ENCODE measurements around the gene APBA2.
"Not testable (repeated sequence)": the region's sequence is repeated elsewhere in the genome, so short reads cannot be mapped to it uniquely, and the experiment has no call there.

APBA2 gene

DNA sequence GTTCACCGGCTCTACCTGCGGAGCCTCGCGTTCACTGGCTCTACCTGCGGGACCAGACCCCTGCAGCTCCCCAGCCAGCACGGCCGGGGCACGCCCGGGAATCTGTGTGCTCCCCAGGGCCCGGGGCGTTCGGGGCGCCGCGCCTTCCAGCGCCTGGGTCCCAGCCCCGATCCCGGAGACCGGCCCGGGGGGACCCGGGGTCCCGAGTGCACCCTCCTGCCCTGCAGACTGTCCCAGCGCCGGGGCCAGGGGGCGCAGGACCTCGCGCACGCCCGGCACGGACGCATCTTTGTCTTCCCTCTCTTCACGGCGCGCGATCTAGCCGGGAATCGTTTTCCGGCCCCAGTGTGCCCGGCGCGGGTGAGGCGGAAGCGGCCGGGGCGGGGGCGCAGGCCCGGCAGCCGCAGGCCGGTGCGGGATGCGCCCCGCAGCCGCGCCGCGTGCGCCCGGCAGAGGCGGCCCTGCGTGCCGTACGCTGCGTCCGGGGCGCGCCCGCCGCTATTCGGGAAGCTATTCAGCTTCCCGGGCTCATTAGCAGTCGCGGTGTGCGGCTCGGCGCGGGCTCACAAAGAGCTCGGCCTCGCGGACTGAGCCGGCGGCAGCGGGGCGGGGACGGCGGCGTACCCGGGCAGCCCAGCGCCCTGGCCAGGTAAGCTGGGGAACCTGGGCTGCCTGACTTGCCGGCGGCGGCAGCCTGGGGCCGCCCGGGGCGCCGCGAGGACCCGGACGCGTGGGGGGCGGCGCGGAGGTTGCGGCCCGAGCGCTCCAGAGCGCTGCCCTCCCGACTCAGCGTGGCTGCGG lies at the start of gene APBA2:
TSS of gene APBA2 (plus strand) at position 345 of the 801 bp plus-strand sequence. CDS start 167,911 bp downstream, outside the sequence.
- H3K4me1 ChIP-seq (ENCODE audit: control insufficient read depth, insufficient read depth, low read length): no peaks in the 10 kb centered on the region
- no peak within 1 kb of the TSS for H3K4me3 ChIP-seq (ENCODE audit: low read length)
- peaks cover 26% of the 10 kb centered on the region for H3K27me3 ChIP-seq (ENCODE audit: control insufficient read depth, insufficient read depth, low read length)
- H3K9ac ChIP-seq (ENCODE audit: low read length): no peak within 1 kb of the TSS
- no peaks in the 10 kb centered on the region for H3K9me3 ChIP-seq (ENCODE audit: control insufficient read depth, low read length)
- no peaks in the 10 kb centered on the region for H3K36me3 ChIP-seq (ENCODE audit: control insufficient read depth, insufficient read depth, low read length)

DNA sequence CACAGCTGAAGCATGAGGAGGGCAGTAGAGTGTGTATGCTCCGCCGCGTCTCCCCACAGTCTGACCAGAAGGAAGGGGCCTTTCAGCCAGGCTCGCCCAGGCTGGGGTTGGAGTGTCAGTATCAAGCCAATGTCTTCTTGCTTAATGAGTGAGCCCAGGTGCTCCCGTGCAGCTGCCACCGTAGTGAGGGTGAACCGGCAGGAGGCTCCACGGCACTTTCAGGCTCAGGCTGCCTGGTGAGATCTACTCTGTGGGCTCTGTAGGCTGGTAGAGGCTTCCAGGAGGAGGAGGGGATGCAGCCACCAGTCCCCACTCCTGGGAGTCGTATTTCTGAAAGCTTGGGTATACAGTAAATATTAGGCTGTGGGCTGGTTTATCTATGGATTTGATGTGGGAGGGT lies 45.5 kb upstream of the APBA2 start:
- not testable (repeated sequence) for H3K9ac ChIP-seq (ENCODE audit: low read length); H3K27me3 ChIP-seq (ENCODE audit: control insufficient read depth, insufficient read depth, low read length); H3K4me1 ChIP-seq (ENCODE audit: control insufficient read depth, insufficient read depth, low read length); H3K4me3 ChIP-seq (ENCODE audit: low read length); H3K36me3 ChIP-seq (ENCODE audit: control insufficient read depth, insufficient read depth, low read length); H3K9me3 ChIP-seq (ENCODE audit: control insufficient read depth, low read length)

DNA sequence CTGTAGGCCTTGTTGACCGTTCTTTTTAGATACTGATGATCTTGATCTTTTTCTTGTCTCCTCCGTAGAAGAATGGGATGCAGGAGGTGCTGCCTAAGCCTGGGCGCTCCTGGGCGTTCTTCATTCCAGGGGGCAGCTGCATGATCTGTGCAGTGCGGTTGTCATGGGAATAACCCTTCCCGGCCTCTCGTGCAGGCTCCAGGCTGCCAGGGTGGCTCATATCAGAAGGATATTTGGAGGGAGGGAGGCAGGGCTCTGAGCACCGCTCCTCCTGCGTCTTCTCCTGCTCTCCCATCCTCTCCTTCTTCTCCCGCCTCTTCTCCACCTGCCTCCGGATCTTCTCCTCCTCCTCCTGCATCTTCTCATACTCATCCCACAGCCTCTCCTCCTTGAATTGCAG lies 43.6 kb upstream of the APBA2 start:
- H3K27me3 ChIP-seq (ENCODE audit: control insufficient read depth, insufficient read depth, low read length); H3K4me3 ChIP-seq (ENCODE audit: low read length); H3K36me3 ChIP-seq (ENCODE audit: control insufficient read depth, insufficient read depth, low read length); H3K4me1 ChIP-seq (ENCODE audit: control insufficient read depth, insufficient read depth, low read length); H3K9ac ChIP-seq (ENCODE audit: low read length); H3K9me3 ChIP-seq (ENCODE audit: control insufficient read depth, low read length): not testable (repeated sequence)

DNA sequence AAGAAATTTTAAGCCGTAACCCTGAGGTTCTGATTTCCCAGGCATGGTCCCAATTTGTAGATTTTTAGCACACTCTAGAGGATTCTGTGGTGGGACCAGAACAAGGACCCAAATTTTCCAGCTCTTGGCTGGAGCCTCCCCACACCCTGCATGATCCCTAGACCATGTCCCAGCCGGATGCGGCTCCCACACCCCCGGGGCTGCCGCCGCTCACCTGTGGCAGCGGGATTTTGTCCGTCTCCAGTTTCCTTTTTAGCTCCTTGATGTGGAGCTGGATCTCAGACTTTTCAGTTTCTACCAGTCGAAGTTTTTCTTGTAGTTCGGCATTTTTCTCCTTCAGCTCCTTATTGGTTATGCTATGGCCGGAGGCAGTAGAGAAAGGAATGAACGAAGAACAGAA lies 42.3 kb upstream of the APBA2 start:
- not testable (repeated sequence) for H3K27me3 ChIP-seq (ENCODE audit: control insufficient read depth, insufficient read depth, low read length); H3K9me3 ChIP-seq (ENCODE audit: control insufficient read depth, low read length); H3K4me1 ChIP-seq (ENCODE audit: control insufficient read depth, insufficient read depth, low read length); H3K4me3 ChIP-seq (ENCODE audit: low read length); H3K36me3 ChIP-seq (ENCODE audit: control insufficient read depth, insufficient read depth, low read length); H3K9ac ChIP-seq (ENCODE audit: low read length)

DNA sequence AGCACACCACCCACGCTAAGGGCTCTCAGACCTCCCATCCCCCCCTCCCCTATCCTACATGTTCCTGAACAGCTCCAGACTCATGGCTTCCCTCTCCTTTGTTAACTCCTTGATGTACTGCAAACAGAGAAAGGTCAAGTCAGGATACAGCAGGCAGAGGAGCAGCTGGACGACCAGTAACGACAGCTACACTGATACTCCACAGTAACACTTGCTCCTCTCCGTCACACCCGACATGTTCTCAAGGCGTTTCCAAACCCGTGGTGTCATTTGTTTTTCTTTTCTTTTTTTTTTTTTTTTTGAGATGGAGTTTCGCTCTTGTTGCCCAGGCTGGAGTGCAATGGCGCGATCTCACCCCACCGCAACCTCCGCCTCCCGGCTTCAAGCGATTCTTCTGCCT lies 41.6 kb upstream of the APBA2 start:
- H3K9me3 ChIP-seq (ENCODE audit: control insufficient read depth, low read length); H3K36me3 ChIP-seq (ENCODE audit: control insufficient read depth, insufficient read depth, low read length); H3K4me3 ChIP-seq (ENCODE audit: low read length); H3K27me3 ChIP-seq (ENCODE audit: control insufficient read depth, insufficient read depth, low read length); H3K4me1 ChIP-seq (ENCODE audit: control insufficient read depth, insufficient read depth, low read length); H3K9ac ChIP-seq (ENCODE audit: low read length): not testable (repeated sequence)

DNA sequence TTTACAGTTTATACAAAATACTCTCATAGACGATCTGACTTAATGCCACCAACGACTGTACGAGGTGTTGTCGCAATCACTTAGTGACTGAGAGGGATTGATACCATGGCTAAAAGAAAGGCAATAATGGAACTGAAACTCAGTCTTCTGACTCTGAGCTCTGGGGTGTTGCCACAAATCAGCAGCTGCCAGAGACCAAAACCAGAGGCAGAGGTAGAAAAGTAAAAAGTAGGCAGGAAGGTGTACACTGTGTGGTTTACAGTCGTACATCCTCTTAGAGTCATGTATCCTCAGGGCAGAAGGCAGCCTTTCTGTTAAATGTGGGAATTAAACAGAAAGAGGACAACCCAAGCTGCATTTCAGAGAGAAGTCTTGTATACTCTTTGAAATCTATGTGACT lies 38.5 kb upstream of the APBA2 start:
- not testable (repeated sequence) for H3K9me3 ChIP-seq (ENCODE audit: control insufficient read depth, low read length); H3K4me1 ChIP-seq (ENCODE audit: control insufficient read depth, insufficient read depth, low read length); H3K9ac ChIP-seq (ENCODE audit: low read length); H3K4me3 ChIP-seq (ENCODE audit: low read length); H3K36me3 ChIP-seq (ENCODE audit: control insufficient read depth, insufficient read depth, low read length); H3K27me3 ChIP-seq (ENCODE audit: control insufficient read depth, insufficient read depth, low read length)

DNA sequence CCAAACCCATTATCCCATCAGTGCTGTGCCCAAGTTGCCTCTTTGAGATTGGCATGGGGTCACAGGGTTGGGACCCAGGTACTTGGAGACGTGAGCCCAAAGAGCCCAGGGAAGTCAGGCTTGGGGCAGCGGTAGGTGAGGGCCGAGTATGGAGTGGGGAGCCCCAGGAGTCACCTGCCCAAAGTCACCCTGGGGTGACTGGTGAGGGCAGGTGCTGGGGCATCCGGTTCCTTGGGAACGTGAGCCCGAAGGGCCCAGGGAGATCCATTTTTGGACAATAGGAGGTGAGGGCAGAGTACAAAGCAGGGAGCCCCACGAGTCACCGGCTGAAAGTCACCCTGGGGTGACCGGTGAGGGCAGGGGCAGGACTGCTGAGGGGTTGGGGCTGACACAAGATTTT lies 37.8 kb upstream of the APBA2 start:
- not testable (repeated sequence) for H3K9me3 ChIP-seq (ENCODE audit: control insufficient read depth, low read length); H3K36me3 ChIP-seq (ENCODE audit: control insufficient read depth, insufficient read depth, low read length); H3K4me3 ChIP-seq (ENCODE audit: low read length); H3K9ac ChIP-seq (ENCODE audit: low read length); H3K27me3 ChIP-seq (ENCODE audit: control insufficient read depth, insufficient read depth, low read length); H3K4me1 ChIP-seq (ENCODE audit: control insufficient read depth, insufficient read depth, low read length)

DNA sequence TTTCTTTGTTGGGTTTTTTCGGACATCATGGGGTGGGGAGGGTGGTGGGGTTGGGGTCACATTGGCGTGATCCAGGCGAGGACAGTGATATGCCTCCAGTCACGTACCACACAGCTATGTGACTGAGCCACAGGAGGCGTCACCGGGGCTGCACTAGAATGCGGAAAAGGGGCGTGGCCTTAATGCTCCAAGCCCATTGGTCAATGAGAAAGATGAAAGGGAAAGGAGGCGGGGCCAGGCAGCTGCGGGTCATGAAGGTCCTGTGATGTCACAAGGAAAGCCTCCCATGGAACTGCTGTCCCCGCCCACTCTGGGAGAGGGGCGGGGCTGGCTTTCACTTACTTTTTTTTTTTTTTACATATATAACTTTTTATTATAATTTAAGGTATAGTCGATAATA lies 37.3 kb upstream of the APBA2 start, which contains the start of gene GOLGA6L7:
TSS of gene GOLGA6L7 (minus strand) at position 124 of the 400 bp plus-strand sequence. CDS start at position 29, 95 bp downstream.
- not testable (repeated sequence) for H3K4me1 ChIP-seq (ENCODE audit: control insufficient read depth, insufficient read depth, low read length); H3K9ac ChIP-seq (ENCODE audit: low read length); H3K36me3 ChIP-seq (ENCODE audit: control insufficient read depth, insufficient read depth, low read length); H3K4me3 ChIP-seq (ENCODE audit: low read length); H3K27me3 ChIP-seq (ENCODE audit: control insufficient read depth, insufficient read depth, low read length); H3K9me3 ChIP-seq (ENCODE audit: control insufficient read depth, low read length)

DNA sequence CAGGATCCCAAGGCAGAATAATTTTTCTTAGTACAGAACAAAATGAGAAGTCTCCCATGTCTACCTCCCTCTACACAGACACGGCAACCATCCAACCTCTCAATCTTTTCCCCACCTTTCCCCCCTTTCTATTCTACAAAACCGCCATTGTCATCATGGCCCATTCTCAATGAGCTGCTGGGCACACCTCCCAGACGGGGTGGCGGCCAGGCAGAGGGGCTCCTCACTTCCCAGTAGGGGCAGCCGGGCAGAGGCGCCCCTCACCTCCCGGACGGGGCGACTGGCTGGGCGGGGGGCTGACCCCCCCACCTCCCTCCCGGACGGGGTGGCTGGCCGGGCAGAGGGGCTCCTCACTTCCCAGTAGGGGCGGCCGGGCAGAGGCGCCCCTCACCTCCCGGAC lies 36.5 kb upstream of the APBA2 start:
- H3K9me3 ChIP-seq (ENCODE audit: control insufficient read depth, low read length): not testable (repeated sequence)

DNA sequence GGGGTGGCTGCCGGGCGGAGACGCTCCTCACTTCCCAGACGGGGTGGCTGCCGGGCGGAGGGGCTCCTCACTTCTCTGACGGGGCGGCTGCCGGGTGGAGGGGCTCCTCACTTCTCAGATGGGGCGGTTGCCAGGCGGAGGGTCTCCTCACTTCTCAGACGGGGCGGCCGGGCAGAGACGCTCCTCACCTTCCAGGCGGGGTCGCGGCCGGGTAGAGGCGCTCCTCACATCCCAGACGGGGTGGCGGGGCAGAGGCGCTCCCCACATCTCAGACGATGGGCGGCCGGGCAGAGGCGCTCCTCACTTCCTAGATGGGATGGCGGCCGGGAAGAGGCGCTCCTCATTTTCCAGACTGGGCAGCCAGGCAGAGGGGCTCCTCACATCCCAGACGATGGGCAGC lies 36.0 kb upstream of the APBA2 start:
- not testable (repeated sequence) for H3K9ac ChIP-seq (ENCODE audit: low read length); H3K4me1 ChIP-seq (ENCODE audit: control insufficient read depth, insufficient read depth, low read length); H3K27me3 ChIP-seq (ENCODE audit: control insufficient read depth, insufficient read depth, low read length); H3K36me3 ChIP-seq (ENCODE audit: control insufficient read depth, insufficient read depth, low read length); H3K4me3 ChIP-seq (ENCODE audit: low read length); H3K9me3 ChIP-seq (ENCODE audit: control insufficient read depth, low read length)

More for the DNA sequence above, 36.5 kb upstream of the APBA2 start:
- not testable (repeated sequence) for H3K36me3 ChIP-seq (ENCODE audit: control insufficient read depth, insufficient read depth, low read length); H3K9ac ChIP-seq (ENCODE audit: low read length); H3K4me1 ChIP-seq (ENCODE audit: control insufficient read depth, insufficient read depth, low read length); H3K27me3 ChIP-seq (ENCODE audit: control insufficient read depth, insufficient read depth, low read length); H3K4me3 ChIP-seq (ENCODE audit: low read length)

DNA sequence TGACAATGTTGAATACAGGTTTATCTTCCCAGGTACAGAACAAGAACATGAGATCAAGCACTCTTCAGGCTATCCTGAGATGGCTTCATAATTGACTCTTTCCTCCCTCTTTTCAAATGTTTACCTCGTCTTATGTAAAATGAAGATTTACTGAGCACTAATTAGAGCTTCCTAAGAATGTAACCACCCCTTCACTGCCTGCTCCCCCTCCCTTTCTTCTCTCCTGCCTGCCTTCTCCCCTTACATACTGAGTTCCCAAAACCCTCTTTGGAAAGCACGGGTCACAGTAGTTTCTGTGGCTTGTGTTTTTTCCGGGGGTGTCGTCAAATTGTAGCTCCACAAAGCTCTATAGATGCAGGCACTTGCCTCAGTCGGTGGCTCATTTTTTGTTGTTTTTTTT lies 32.1 kb upstream of the APBA2 start:
- not testable (repeated sequence) for H3K9me3 ChIP-seq (ENCODE audit: control insufficient read depth, low read length); H3K27me3 ChIP-seq (ENCODE audit: control insufficient read depth, insufficient read depth, low read length); H3K36me3 ChIP-seq (ENCODE audit: control insufficient read depth, insufficient read depth, low read length); H3K4me3 ChIP-seq (ENCODE audit: low read length); H3K9ac ChIP-seq (ENCODE audit: low read length); H3K4me1 ChIP-seq (ENCODE audit: control insufficient read depth, insufficient read depth, low read length)

DNA sequence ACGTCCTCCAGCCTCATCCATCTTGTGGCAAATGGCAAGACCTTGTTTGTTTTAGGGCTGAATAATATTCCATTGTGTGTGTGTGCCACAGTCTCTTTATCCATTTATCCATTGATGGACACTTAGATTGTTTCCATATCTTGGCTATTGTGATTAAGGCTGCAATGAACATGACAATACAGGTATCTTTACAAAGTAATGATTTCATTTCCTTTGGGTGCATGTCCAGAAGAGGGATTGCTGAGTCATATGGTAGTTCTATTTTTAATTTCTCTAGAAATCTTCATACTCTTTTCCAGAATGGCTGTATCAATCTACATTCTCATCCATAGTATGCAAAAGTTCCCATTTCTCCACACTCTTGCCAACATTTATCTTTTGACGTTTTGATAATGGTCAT lies 31.2 kb upstream of the APBA2 start:
- H3K36me3 ChIP-seq (ENCODE audit: control insufficient read depth, insufficient read depth, low read length); H3K4me3 ChIP-seq (ENCODE audit: low read length); H3K9ac ChIP-seq (ENCODE audit: low read length); H3K4me1 ChIP-seq (ENCODE audit: control insufficient read depth, insufficient read depth, low read length); H3K9me3 ChIP-seq (ENCODE audit: control insufficient read depth, low read length); H3K27me3 ChIP-seq (ENCODE audit: control insufficient read depth, insufficient read depth, low read length): not testable (repeated sequence)

DNA sequence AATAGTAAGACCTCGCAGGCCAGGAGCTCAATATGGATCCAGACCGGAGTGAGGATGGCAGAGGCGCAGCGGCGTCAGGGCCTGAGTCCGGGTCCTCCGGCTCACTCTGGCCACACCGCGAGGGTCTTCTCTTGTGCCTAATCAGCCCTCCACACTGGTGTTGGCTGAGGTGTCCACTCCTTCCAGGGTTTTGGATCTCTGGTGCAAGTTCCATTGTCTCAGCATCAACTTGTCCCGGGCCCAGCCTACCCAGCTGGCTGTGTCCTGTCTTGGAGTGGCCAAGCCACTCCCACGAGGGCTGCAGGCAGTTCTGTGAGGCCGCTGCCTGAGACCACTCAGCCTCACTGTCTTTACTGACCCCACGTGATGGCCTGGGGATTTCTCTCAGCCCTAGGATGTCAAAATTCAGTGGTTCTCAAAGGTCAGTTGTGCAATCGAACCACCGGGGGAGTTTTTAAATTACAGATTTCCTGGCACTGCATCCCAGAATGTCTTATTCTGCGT lies 24.7 kb upstream of the APBA2 start:
- no peaks in the 10 kb centered on the region for H3K9me3 ChIP-seq (ENCODE audit: control insufficient read depth, low read length)
- no peaks in the 10 kb centered on the region for H3K36me3 ChIP-seq (ENCODE audit: control insufficient read depth, insufficient read depth, low read length)
- H3K27me3 ChIP-seq (ENCODE audit: control insufficient read depth, insufficient read depth, low read length): no peaks in the 10 kb centered on the region
- H3K4me3 ChIP-seq (ENCODE audit: low read length): no peak overlapping the region
- H3K9ac ChIP-seq (ENCODE audit: low read length): no peak overlapping the region
- no peaks in the 10 kb centered on the region for H3K4me1 ChIP-seq (ENCODE audit: control insufficient read depth, insufficient read depth, low read length)
